Stimulated activated CD8-positive, alpha-beta memory T cell treated with anti-CD3 and anti-CD28 coated beads, Interleukin-15, amount 100 ng/mL, for 48 hours (primary cell): ENCODE measurements around the gene GABRR2.

Experiments
- DNase-seq, 2 donors: peaks; one replicate each; pipeline ENCODE4 v3.0.0-alpha.2; 2020; ENCODE audit warnings: low read depth in 2 of 2

The GABRR2 gene

DNA sequence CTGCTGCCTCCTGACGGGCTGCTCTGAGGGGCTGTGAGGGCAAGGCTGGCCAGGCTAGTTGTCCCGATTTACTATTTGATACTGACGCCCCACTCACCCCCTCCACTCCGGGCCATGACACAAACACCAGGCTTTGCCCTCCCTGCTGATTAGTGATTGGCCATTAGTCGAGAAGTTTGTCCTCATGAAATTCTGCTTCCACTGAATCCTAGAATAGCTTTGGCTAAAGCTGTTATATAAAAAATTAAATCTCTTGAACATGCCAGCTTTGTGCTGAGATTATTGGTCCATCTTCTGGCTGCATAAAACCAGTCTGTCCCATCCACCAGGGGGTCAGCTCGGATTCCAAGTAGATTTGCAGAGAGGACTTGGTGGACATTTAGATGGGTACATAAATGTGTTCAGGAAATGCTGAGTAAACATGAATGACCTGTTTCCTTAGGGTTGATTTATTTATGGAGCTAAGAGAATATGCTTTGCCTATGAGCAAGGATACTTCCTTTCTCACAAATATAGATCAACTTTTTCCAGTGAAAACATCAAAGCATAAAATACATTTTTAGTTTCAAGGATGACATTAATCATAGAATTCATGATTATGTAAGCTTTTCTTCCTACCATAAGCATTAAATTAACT is at the start of gene GABRR2:
TSS of gene GABRR2 (minus strand) at position 51 of the 637 bp plus-strand sequence. CDS start 134 bp downstream, outside the sequence.
- DNase-seq, result no peak

DNA sequence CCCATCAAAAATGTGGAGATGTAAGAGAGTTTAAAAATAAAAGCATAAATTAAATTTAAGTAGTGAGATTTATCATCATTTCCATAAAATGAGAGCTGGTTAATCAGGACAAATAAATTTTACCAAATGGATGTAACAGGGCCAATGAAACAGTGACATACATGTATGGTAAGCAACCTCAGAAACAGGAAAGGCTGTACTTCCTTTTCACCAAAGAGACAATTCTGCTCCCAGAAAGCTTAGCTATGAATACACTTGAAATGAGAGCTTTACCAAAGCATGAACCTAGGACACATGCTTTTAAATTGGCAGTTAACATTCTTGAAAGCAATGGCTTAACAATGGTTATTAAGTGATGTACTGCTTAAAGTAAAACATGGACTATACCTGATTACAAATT is 49.5 kb upstream of the GABRR2 start:
- no peak for DNase-seq

DNA sequence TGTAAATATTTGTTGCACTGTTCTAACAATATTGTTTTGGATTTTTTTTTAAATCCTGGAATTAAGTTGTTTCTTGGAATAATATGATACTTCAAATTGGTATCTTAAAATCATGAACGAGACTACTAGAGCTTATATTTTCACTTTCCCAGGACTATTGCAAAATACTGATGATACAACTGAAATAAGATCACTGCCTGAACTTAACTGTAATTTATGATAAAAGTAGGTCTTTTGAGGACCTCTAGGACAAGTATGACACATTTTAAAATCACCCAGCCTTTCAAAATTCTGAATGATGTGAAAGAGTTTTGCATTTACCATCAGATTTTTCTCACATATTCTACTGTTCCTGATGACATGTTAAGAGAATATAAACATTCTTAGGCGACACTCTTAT is 46.1 kb upstream of the GABRR2 start:
- DNase-seq, result no peak

GRCh38 chr6:89360415-89360999 is 45.4 kb upstream of the GABRR2 start:
- DNase-seq, result no peak

DNA sequence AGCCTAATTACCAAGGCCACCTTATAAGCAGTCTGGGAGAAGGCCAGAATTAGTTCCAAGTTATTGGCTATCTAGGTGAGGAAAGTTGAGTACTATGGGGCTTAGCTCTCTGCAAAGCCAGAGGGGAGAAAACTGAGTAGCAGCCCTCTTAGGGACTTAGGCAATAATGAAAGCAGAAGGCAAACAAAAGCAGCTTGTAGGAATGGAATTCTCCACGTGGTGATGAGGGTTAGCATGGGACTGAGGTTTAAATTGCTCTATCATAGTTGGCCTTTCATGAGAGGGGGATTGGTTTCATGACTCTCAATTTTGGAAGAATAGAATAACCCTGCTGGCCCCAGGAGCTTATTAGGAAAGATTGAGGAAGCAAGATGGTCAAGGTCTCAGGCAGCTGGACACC is 44.5 kb upstream of the GABRR2 start:
- no peak for DNase-seq

DNA sequence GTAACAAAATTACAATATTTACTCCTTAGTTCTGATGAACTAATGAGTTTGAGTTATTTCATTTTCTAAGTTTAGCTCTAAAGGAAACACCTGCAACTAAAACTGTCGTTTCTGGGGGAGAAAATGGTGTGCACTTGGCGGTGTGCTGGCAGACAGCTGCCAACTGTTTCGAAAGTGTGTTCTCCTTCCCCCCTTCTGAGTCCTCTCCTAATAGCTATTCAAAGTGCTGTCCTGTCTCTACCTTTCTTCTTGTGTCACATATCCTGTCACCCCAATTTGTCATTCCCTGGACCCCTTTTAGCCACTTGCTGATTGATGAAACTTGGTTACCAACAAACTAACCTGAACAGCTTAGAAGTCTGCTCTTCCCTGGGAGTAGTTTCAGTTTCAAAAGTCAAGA is 42.3 kb upstream of the GABRR2 start:
- DNase-seq, result no peak

- no peak for DNase-seq
These were observed 41.6 kb upstream of the GABRR2 start for GRCh38 chr6:89356642-89357170.

DNA sequence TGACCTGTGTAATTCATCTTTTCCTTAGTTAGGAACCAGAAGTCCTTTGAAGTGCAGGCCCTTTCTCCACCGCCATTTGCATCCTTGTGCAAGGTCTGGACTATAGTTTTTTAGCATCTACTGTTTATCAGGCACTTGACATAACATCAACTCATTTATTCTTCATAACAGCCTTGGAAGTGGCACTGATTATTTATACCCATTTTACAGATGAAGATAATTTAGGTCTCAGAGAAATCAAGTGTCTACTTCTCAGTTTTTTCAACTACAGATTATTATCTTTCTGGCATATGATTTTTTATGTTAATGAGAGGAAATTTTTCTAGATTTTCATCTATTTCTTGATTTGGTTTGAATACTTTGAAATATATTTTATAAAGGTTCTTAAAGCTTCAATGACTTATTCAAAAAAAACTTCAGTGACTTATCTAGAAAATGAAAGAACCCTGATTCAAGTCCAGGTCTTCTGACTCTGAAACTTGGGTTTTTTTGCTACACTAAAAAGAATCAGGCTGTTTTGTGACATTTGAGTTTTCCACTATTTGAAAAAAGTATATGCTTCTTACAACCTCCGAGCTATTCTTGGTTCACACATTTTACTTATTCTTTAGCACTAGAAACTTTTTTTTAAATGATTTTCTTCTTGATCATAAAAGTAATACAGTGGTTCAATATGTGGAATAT is 40.6 kb upstream of the GABRR2 start:
- DNase-seq, result no peak

DNA sequence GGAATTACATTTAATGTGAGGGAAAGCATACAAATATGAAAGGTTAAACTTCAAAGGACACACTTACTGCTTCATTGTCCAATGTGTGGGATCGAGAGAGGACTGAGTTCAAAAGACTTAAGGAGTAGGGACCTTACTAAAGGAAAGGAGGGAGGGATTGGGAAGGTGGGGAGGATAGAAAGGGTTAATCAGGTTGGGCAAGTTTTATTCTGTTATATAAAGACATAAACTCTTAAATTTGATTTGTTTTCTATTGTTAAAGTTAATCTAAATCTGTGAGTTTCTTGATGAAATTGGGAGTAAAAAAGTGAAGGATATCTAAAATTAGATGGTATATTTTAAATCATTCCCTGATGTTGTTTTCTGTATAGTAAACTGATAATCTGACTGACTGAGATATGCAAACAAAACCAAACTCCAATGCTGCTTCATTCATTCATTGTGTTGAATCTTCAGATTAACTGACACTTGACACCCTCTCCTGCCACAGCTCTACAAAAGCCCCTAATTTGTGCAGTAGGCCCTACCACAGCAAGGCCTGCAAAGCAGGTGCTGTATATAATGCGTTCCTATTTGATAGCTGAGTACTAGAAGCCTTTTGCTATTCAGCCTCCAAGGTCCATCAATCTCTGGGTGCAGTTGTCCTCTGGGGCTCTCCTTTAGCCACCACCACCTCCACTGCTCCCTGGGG is 38.7 kb upstream of the GABRR2 start:
- no peak for DNase-seq

GRCh38 chr6:89353118-89353556 is 38.0 kb upstream of the GABRR2 start:
- DNase-seq, result no peak

- peak; percentile 73 for DNase-seq
These were observed 37.4 kb upstream of the GABRR2 start, which contains the start of gene UBE2J1 for GRCh38 chr6:89352278-89353117. TSS of gene UBE2J1 (minus strand) at chr6:89352722. CDS start at chr6:89352569, 153 bp downstream.

- no peak for DNase-seq
These were observed 36.7 kb upstream of the GABRR2 start for GRCh38 chr6:89351671-89352277.

GRCh38 chr6:89350281-89350966 is 35.3 kb upstream of the GABRR2 start:
- DNase-seq, result no peak

GRCh38 chr6:89348372-89348771 is 33.3 kb upstream of the GABRR2 start:
- DNase-seq, result no peak

GRCh38 chr6:89347825-89348224 is 32.7 kb upstream of the GABRR2 start:
- no peak for DNase-seq

DNA sequence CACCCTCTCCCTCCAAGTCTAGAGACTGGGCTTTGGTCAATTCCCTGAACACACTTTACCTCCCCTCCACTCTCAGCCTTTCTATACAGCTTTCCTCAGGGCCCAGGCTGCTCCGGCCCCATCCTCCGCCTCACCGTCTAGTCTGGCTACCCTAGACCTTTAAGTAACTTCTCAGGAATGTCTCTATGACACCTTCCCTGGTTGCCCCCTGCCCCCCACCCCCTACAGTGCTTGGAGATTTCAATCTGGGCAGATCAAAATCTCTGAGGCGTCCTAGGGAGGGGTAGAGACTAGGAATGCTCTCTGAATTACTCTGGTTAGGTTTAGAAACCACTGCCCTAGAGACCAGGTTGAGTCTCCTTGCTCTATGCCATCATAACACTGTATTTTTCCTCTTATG is 31.3 kb upstream of the GABRR2 start:
- no peak for DNase-seq

- no peak for DNase-seq
These were observed 24.5 kb upstream of the GABRR2 start for GRCh38 chr6:89339565-89339964.

- no peak for DNase-seq
These were observed 20.1 kb upstream of the GABRR2 start for GRCh38 chr6:89335164-89335563.

GRCh38 chr6:89330910-89331309 is 15.8 kb upstream of the GABRR2 start:
- no peak for DNase-seq

DNA sequence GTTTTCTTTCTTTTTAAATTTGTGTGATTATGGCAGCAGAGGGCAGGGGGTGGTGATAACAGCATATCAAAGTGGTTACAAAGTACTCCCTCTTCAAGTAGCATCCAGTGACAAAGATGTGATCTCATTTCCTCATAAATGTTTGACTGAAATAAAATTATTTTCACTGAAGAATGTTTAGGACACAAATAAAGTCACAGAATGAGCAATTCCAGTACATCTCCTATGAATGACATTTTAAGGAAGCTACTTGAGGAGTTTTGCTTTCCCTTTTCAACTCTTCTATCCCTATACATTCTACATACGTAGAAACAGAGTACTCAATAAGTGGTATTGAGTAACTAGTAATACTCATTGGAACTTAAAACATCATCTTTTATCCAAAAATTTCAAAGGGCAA is 13.9 kb upstream of the GABRR2 start:
- no peak for DNase-seq
